ENCODE measurements around the gene IL18. TPM values are rescaled to one million over a fixed set of nuclear protein-coding genes. Genes with fewer than 3 reads are reported as not detected.
"Not testable (repeated sequence)": the region's sequence is repeated elsewhere in the genome, so short reads cannot be mapped to it uniquely, and the experiment has no call there.

Gene IL18
- total and polyA plus RNA-seq, 9 of the 15 experiments (the other 6 are each of a cell fraction or from before 2014, with no cell fraction given) = 4.1 to 10.0 (median 6.1) TPM

DNA sequence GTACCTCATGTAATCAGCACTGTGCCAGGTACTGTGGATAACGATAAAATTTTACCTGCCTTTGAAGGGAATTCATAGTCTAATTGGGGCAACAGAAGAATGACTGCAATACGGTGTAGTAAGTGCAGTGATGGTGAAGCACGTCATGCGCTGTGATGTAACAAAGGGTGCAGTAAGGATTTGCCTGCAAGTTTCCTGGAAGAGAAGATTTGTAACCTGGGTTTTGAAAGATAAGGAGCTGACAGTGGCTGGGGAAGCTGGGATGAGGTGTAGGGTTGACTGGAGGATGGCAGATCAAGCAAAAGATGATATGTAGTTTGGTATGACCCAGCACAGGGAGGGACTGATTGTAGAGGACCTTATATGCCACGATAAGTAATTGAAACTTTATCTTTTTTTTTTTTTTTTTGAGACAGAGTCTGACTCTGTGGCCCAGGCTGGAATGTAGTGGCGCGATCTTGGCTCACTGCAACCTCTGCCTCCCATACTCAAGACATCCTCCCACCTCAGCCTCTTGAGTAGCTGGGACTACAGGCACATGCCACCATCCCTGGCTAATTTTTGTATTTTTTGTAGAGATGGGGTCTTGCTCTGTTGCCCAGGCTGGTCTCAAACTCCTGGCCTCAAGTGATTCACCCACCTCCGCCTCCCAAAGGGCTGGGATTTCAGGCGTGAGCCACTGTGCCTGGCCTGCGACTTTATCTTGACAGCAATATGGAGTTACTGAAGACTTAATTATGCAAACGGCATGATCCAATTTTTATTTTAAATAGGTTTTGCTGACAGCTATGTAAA, 66.0 kb downstream of the IL18 start (continued):
- TF ChIP-seq FOXM1 (IDR thresholded peaks at IDR 0.05; ENCODE audit: low read depth) = peak; percentile 33; the same call in 1 of the 2 replicates
- no peak for TF ChIP-seq FOXM1 (CRISPR knock-in tag; IDR thresholded peaks at IDR 0.05; ENCODE audit: low read depth)

GRCh38 chr11:112096194-112096593, 67.7 kb downstream of the IL18 start:
- Histone ChIP-seq H3K9me3 (replicated peaks; ENCODE audit: control insufficient read depth, insufficient read depth, low read depth, low read length) (no peaks in the 10 kb centered on the region), H3K4me3 (no peak overlapping the region), H3K9me1 (ENCODE audit: control insufficient read depth, insufficient read depth, low read length) (no peaks in the 10 kb centered on the region), H3K9ac (ENCODE audit: insufficient read depth in 1 of 2, low read depth in 2 of 2, low read length in 2 of 2) (no peak overlapping the region), H3K4me1 (replicated peaks in 1 of 2; ENCODE audit: control insufficient read depth in 2 of 2, insufficient read depth in 2 of 2, low read length in 2 of 2) (peaks cover 12 to 14% of the 10 kb centered on the region in 2 experiments; a peak in 4 of 5 replicates), H4K20me1 (replicated peaks; ENCODE audit: control insufficient read depth, insufficient read depth, low read length) (peaks cover 5% of the 10 kb centered on the region; the same call in 1 of the 2 replicates), H3K79me2 (ENCODE audit: control insufficient read depth, insufficient read depth, low read length) (peaks cover 8% of the 10 kb centered on the region; the same call in 1 of the 3 replicates), H3K27ac (ENCODE audit: extremely low read depth, low read depth, low read length) (no peak overlapping the region), H3K36me3 (ENCODE audit: control insufficient read depth, insufficient read depth, low read length) (peaks cover 50% of the 10 kb centered on the region), H3K27me3 (ENCODE audit: control insufficient read depth in 2 of 2, insufficient read depth in 2 of 2, low read length in 2 of 2) (no peaks in the 10 kb centered on the region), H3K4me2 (ENCODE audit: insufficient read depth, low read length) (no peak overlapping the region), H2AFZ (ENCODE audit: low read depth, low read length) (no peak overlapping the region)
- POLR2A ChIA-PET = interaction anchor here (0.6 to 1.5 kb wide), 5 partner anchors 9 to 1977 kb away, joined by 3 to 9 read pairs (median 4); partner anchors contain the start of genes SDHD and TIMM8B
- FAIRE-seq = no peak
- peak; percentile 14 for ATAC-seq
- DNase-seq (ENCODE audit: extremely low read depth in 1 of 4, low spot score in 3 of 4) = no peak
- BruUV-seq (replicated peaks) = no TSS peak
- in situ Hi-C loops (cut with MboI) (no loop called here), intact Hi-C loops (cut with micrococcal nuclease) (no loop called here)
- CTCF ChIA-PET (ENCODE audit: low intra/inter-chr PET ratio) = no interaction called here
- TF ChIP-seq POLR2A (conservative IDR thresholded peaks at IDR 0.05) (peak; percentile 54), CBX2 (IDR thresholded peaks at IDR 0.05; ENCODE audit: insufficient read depth, low read length, poor library complexity, severe bottlenecking) (no peak)

- Histone ChIP-seq H3K36me3 (ENCODE audit: control insufficient read depth, insufficient read depth, low read length) (peaks cover 59% of the 10 kb centered on the region), H3K4me1 (replicated peaks in 1 of 2; ENCODE audit: control insufficient read depth in 2 of 2, insufficient read depth in 2 of 2, low read length in 2 of 2) (peaks cover 12 to 14% of the 10 kb centered on the region in 2 experiments; a peak in 4 of 5 replicates), H3K79me2 (ENCODE audit: control insufficient read depth, insufficient read depth, low read length) (peaks cover 13% of the 10 kb centered on the region; the same call in 1 of the 3 replicates)
- in situ Hi-C loops (cut with MboI); DNase-seq (ENCODE audit: extremely low read depth in 1 of 4, low spot score in 3 of 4); H4K20me1 ChIP-seq (replicated peaks; ENCODE audit: control insufficient read depth, insufficient read depth, low read length); H3K4me3 ChIP-seq; ATAC-seq; intact Hi-C loops (cut with micrococcal nuclease); H3K27ac ChIP-seq (ENCODE audit: extremely low read depth, low read depth, low read length); H3K27me3 ChIP-seq (ENCODE audit: control insufficient read depth in 2 of 2, insufficient read depth in 2 of 2, low read length in 2 of 2); FAIRE-seq; CTCF ChIA-PET (ENCODE audit: low intra/inter-chr PET ratio); H2AFZ ChIP-seq (ENCODE audit: low read depth, low read length); H3K9ac ChIP-seq (ENCODE audit: insufficient read depth in 1 of 2, low read depth in 2 of 2, low read length in 2 of 2); H3K4me2 ChIP-seq (ENCODE audit: insufficient read depth, low read length); H3K9me3 ChIP-seq (replicated peaks; ENCODE audit: control insufficient read depth, insufficient read depth, low read depth, low read length); H3K9me1 ChIP-seq (ENCODE audit: control insufficient read depth, insufficient read depth, low read length): not testable (repeated sequence)
- TSS peak; percentile 30 for BruUV-seq (replicated peaks)
- POLR2A ChIA-PET = interaction anchor here (0.7 kb wide), 1 partner anchor 271 kb away, joined by 3 read pairs; no protein-coding TSS in a partner anchor
- WGBS (ENCODE audit: insufficient coverage, low coverage, missing lambda C conversion rate) = 94% methylated on average over 2 of the region's 2 CpGs
These were observed 68.6 kb downstream of the IL18 start for GRCh38 chr11:112095302-112095701.

Small RNAs within 50 kb of the gene (small RNA-seq; reads per million reads assigned to genes)
- gene MRPS36P4 = not detected

Other genes with a start within 250 kb of the IL18 start
Only the 7 nearest of the 11 such genes appear.
- 1.5 and 2.1 TPM in 2 replicates for gene PIH1D2, start 90.1 kb downstream of the IL18 start, total RNA-seq (2014; rRNA removed)
- gene PIH1D2, start 90.1 kb downstream of the IL18 start, total RNA-seq (2014; rRNA removed; fragmentation: Illumina TruSeq; extraction: Trizol) = 3.3 and 3.5 TPM in 2 replicates
- 1.7 and 3.0 TPM in 2 replicates for gene PIH1D2, start 90.1 kb downstream of the IL18 start, total RNA-seq (2015; rRNA removed; fragmentation: Illumina TruSeq; extraction: Trizol)
- gene PIH1D2, start 90.1 kb downstream of the IL18 start, total RNA-seq (2021) = 1.3 and 1.5 TPM in 2 replicates
- gene PIH1D2, start 90.1 kb downstream of the IL18 start, polyA plus RNA-seq (2011; rRNA removed) = 1.8 and 3.8 TPM in 2 replicates
- 2.5 and 2.8 TPM in 2 replicates for gene PIH1D2, start 90.1 kb downstream of the IL18 start, polyA plus RNA-seq (2014; fragmentation: Illumina TruSeq; extraction: Trizol)
- gene PIH1D2, start 90.1 kb downstream of the IL18 start, polyA plus RNA-seq (2014; fragmentation: Nextera tagmentation; extraction: Ambion mirVana) = 1 to 10 TPM; 3.9 to 5.4 TPM
- 1.2 and 1.6 TPM in 2 replicates for gene PIH1D2, start 90.1 kb downstream of the IL18 start, polyA plus RNA-seq (2014; rRNA removed)
- 26.8 and 28.2 TPM in 2 replicates for gene NKAPD1, start 89.8 kb downstream of the IL18 start, total RNA-seq (2014; rRNA removed)
- gene NKAPD1, start 89.8 kb downstream of the IL18 start, total RNA-seq (2014; rRNA removed; fragmentation: Illumina TruSeq; extraction: Trizol) = 49.7 and 62.0 TPM in 2 replicates
- 54.1 and 56.6 TPM in 2 replicates for gene NKAPD1, start 89.8 kb downstream of the IL18 start, total RNA-seq (2015; rRNA removed; fragmentation: Illumina TruSeq; extraction: Trizol)
- 25.7 and 28.1 TPM in 2 replicates for gene NKAPD1, start 89.8 kb downstream of the IL18 start, total RNA-seq (2021)
- gene NKAPD1, start 89.8 kb downstream of the IL18 start, polyA plus RNA-seq (2011; rRNA removed) = 21.8 and 31.9 TPM in 2 replicates
- 50.7 and 73.5 TPM in 2 replicates for gene NKAPD1, start 89.8 kb downstream of the IL18 start, polyA plus RNA-seq (2014; fragmentation: Illumina TruSeq; extraction: Trizol)
- gene NKAPD1, start 89.8 kb downstream of the IL18 start, polyA plus RNA-seq (2014; fragmentation: Nextera tagmentation; extraction: Ambion mirVana) = 10 to 100 TPM; 14.1 to 18.3 TPM
- gene NKAPD1, start 89.8 kb downstream of the IL18 start, polyA plus RNA-seq (2014; rRNA removed) = 29.3 and 45.9 TPM in 2 replicates
- gene TIMM8B, start 77.3 kb downstream of the IL18 start, total RNA-seq (2014; rRNA removed) = 145 and 209 TPM in 2 replicates
- gene TIMM8B, start 77.3 kb downstream of the IL18 start, total RNA-seq (2014; rRNA removed; fragmentation: Illumina TruSeq; extraction: Trizol) = 108 and 117 TPM in 2 replicates
- 106 and 117 TPM in 2 replicates for gene TIMM8B, start 77.3 kb downstream of the IL18 start, total RNA-seq (2015; rRNA removed; fragmentation: Illumina TruSeq; extraction: Trizol)
- 104 and 113 TPM in 2 replicates for gene TIMM8B, start 77.3 kb downstream of the IL18 start, total RNA-seq (2021)
- gene TIMM8B, start 77.3 kb downstream of the IL18 start, polyA plus RNA-seq (2011; rRNA removed) = 124 and 175 TPM in 2 replicates
- gene TIMM8B, start 77.3 kb downstream of the IL18 start, polyA plus RNA-seq (2014; fragmentation: Illumina TruSeq; extraction: Trizol) = 95.8 and 105 TPM in 2 replicates
- 100 to 1,000 TPM; 325 to 338 TPM for gene TIMM8B, start 77.3 kb downstream of the IL18 start, polyA plus RNA-seq (2014; fragmentation: Nextera tagmentation; extraction: Ambion mirVana)
- 200 and 208 TPM in 2 replicates for gene TIMM8B, start 77.3 kb downstream of the IL18 start, polyA plus RNA-seq (2014; rRNA removed)
- gene SDHD, start 77.2 kb downstream of the IL18 start, total RNA-seq (2014; rRNA removed) = 117 and 150 TPM in 2 replicates
- 239 and 242 TPM in 2 replicates for gene SDHD, start 77.2 kb downstream of the IL18 start, total RNA-seq (2014; rRNA removed; fragmentation: Illumina TruSeq; extraction: Trizol)
- 156 and 174 TPM in 2 replicates for gene SDHD, start 77.2 kb downstream of the IL18 start, total RNA-seq (2015; rRNA removed; fragmentation: Illumina TruSeq; extraction: Trizol)
- 176 and 197 TPM in 2 replicates for gene SDHD, start 77.2 kb downstream of the IL18 start, total RNA-seq (2021)
- 276 and 303 TPM in 2 replicates for gene SDHD, start 77.2 kb downstream of the IL18 start, polyA plus RNA-seq (2011; rRNA removed)
- gene SDHD, start 77.2 kb downstream of the IL18 start, polyA plus RNA-seq (2014; fragmentation: Illumina TruSeq; extraction: Trizol) = 201 and 215 TPM in 2 replicates
- gene SDHD, start 77.2 kb downstream of the IL18 start, polyA plus RNA-seq (2014; fragmentation: Nextera tagmentation; extraction: Ambion mirVana) = 1,000 to 10,000 TPM; 1,105 to 1,225 TPM
- 215 and 243 TPM in 2 replicates for gene SDHD, start 77.2 kb downstream of the IL18 start, polyA plus RNA-seq (2014; rRNA removed)
- 0.65 TPM in 1 of 2 replicates, not detected in the other for gene TEX12, start 3.3 kb upstream of the IL18 start, total RNA-seq (2014; rRNA removed)
- gene TEX12, start 3.3 kb upstream of the IL18 start, total RNA-seq (2014; rRNA removed; fragmentation: Illumina TruSeq; extraction: Trizol) = 0.73 and 1.0 TPM in 2 replicates
- 0.45 and 0.91 TPM in 2 replicates for gene TEX12, start 3.3 kb upstream of the IL18 start, total RNA-seq (2015; rRNA removed; fragmentation: Illumina TruSeq; extraction: Trizol)
- gene TEX12, start 3.3 kb upstream of the IL18 start, total RNA-seq (2021) = 0.31 and 0.62 TPM in 2 replicates
- 0.10 and 0.28 TPM in 2 replicates for gene TEX12, start 3.3 kb upstream of the IL18 start, polyA plus RNA-seq (2011; rRNA removed)
- gene TEX12, start 3.3 kb upstream of the IL18 start, polyA plus RNA-seq (2014; fragmentation: Illumina TruSeq; extraction: Trizol) = 0.39 and 0.61 TPM in 2 replicates
- 1 to 10 TPM; 1.4 to 2.3 TPM for gene TEX12, start 3.3 kb upstream of the IL18 start, polyA plus RNA-seq (2014; fragmentation: Nextera tagmentation; extraction: Ambion mirVana)
- 0.20 and 0.28 TPM in 2 replicates for gene TEX12, start 3.3 kb upstream of the IL18 start, polyA plus RNA-seq (2014; rRNA removed)
- 0.69 TPM in 1 of 2 replicates, not detected in the other for gene BCO2, start 11.4 kb upstream of the IL18 start, total RNA-seq (2014; rRNA removed)
- gene BCO2, start 11.4 kb upstream of the IL18 start, total RNA-seq (2014; rRNA removed; fragmentation: Illumina TruSeq; extraction: Trizol) = 0.54 and 1.0 TPM in 2 replicates
- gene BCO2, start 11.4 kb upstream of the IL18 start, total RNA-seq (2015; rRNA removed; fragmentation: Illumina TruSeq; extraction: Trizol) = 0.91 and 1.4 TPM in 2 replicates
- 0.42 and 0.60 TPM in 2 replicates for gene BCO2, start 11.4 kb upstream of the IL18 start, total RNA-seq (2021)
- gene BCO2, start 11.4 kb upstream of the IL18 start, polyA plus RNA-seq (2011; rRNA removed) = 0.52 and 0.58 TPM in 2 replicates
- 0.31 and 0.61 TPM in 2 replicates for gene BCO2, start 11.4 kb upstream of the IL18 start, polyA plus RNA-seq (2014; fragmentation: Illumina TruSeq; extraction: Trizol)
- gene BCO2, start 11.4 kb upstream of the IL18 start, polyA plus RNA-seq (2014; fragmentation: Nextera tagmentation; extraction: Ambion mirVana) = under 1 TPM; 0.21 to 0.24 TPM
- 0.64 and 0.90 TPM in 2 replicates for gene BCO2, start 11.4 kb upstream of the IL18 start, polyA plus RNA-seq (2014; rRNA removed)
- 36.5 and 41.1 TPM in 2 replicates for gene PTS, start 62.3 kb upstream of the IL18 start, total RNA-seq (2014; rRNA removed)
- 40.3 and 43.0 TPM in 2 replicates for gene PTS, start 62.3 kb upstream of the IL18 start, total RNA-seq (2014; rRNA removed; fragmentation: Illumina TruSeq; extraction: Trizol)
- 28.8 and 31.6 TPM in 2 replicates for gene PTS, start 62.3 kb upstream of the IL18 start, total RNA-seq (2015; rRNA removed; fragmentation: Illumina TruSeq; extraction: Trizol)
- gene PTS, start 62.3 kb upstream of the IL18 start, total RNA-seq (2021) = 31.9 and 38.2 TPM in 2 replicates
- 30.3 and 42.1 TPM in 2 replicates for gene PTS, start 62.3 kb upstream of the IL18 start, polyA plus RNA-seq (2011; rRNA removed)
- gene PTS, start 62.3 kb upstream of the IL18 start, polyA plus RNA-seq (2014; fragmentation: Illumina TruSeq; extraction: Trizol) = 27.1 and 29.8 TPM in 2 replicates
- gene PTS, start 62.3 kb upstream of the IL18 start, polyA plus RNA-seq (2014; fragmentation: Nextera tagmentation; extraction: Ambion mirVana) = 10 to 100 TPM; 70.4 to 72.7 TPM
- gene PTS, start 62.3 kb upstream of the IL18 start, polyA plus RNA-seq (2014; rRNA removed) = 51.9 and 58.9 TPM in 2 replicates